H9 (cell line): Measurements from ENCODE around the gene GBE1. TPM values are rescaled to one million over a fixed set of nuclear protein-coding genes. Genes with fewer than 3 reads are reported as not detected.

Experiments used
- DNase-seq: peaks from one replicate; pipeline ENCODE4 v3.0.0-alpha.2; 2017
- H2AFZ ChIP-seq: one replicate; pipeline ENCODE4 v1.6.1; 2013; ENCODE audit warnings: mild to moderate bottlenecking, low read length, control low read depth, moderate library complexity
- H2AK5ac ChIP-seq: 2 replicates; pipeline ENCODE4 v1.6.1; 2013; ENCODE audit warnings: low read length, control low read depth, mixed read lengths; ENCODE audit not compliant: insufficient read length
- H2BK120ac ChIP-seq: one replicate; pipeline ENCODE4 v1.6.1; 2013; ENCODE audit warnings: low read depth, mild to moderate bottlenecking, low read length, control low read depth, inconsistent platforms; ENCODE audit not compliant: poor library complexity, severe bottlenecking
- H2BK12ac ChIP-seq: 2 replicates; pipeline ENCODE4 v1.6.1; 2013; ENCODE audit warnings: low read length, control low read depth, mixed read lengths, low read depth; ENCODE audit not compliant: insufficient read length
- H2BK15ac ChIP-seq: 2 replicates; pipeline ENCODE4 v1.6.1; 2013; ENCODE audit warnings: low read depth, low read length, control low read depth
- H2BK20ac ChIP-seq: one replicate; pipeline ENCODE4 v1.6.1; 2013; ENCODE audit warnings: low read depth, mild to moderate bottlenecking, low read length, control low read depth, inconsistent platforms; ENCODE audit not compliant: poor library complexity, severe bottlenecking
- H2BK5ac ChIP-seq: 2 replicates; pipeline ENCODE4 v1.6.1; 2013; ENCODE audit warnings: low read length, control low read depth, mixed read lengths; ENCODE audit not compliant: insufficient read length
- H3K14ac ChIP-seq: 2 replicates; pipeline ENCODE4 v1.6.1; 2013; ENCODE audit warnings: low read length, control low read depth; ENCODE audit not compliant: insufficient read depth
- H3K18ac ChIP-seq: 2 replicates; pipeline ENCODE4 v1.6.1; 2013; ENCODE audit warnings: low read depth, mild to moderate bottlenecking, mixed read lengths, low read length, control low read depth; ENCODE audit not compliant: insufficient read length
- H3K23ac ChIP-seq: 2 replicates; pipeline ENCODE4 v1.6.1; 2013; ENCODE audit warnings: low read length, control low read depth, mixed read lengths, low read depth; ENCODE audit not compliant: insufficient read length
- H3K23me2 ChIP-seq: 2 replicates; pipeline ENCODE4 v1.6.1; 2013; ENCODE audit warnings: low read depth, mild to moderate bottlenecking, mixed read lengths, low read length, control low read depth; ENCODE audit not compliant: insufficient read length, poor library complexity, severe bottlenecking
- H3K27ac ChIP-seq: 2 replicates; pipeline ENCODE4 v1.5.1; 2013; ENCODE audit warnings: low read length, control low read depth, mixed read lengths, low read depth; ENCODE audit not compliant: insufficient read length
- H3K27me3 ChIP-seq: 2 replicates; pipeline ENCODE4 v1.6.1; 2013; ENCODE audit warnings: low read length, control low read depth, inconsistent platforms; ENCODE audit not compliant: insufficient read depth
- H3K4ac ChIP-seq: 2 replicates; pipeline ENCODE4 v1.6.1; 2013; ENCODE audit warnings: low read depth, mild to moderate bottlenecking, control low read depth, inconsistent platforms, low read length, moderate library complexity
- H3K4me1 ChIP-seq: 2 replicates; pipeline ENCODE4 v1.6.1; 2013; ENCODE audit warnings: low read length, control low read depth, inconsistent platforms; ENCODE audit not compliant: insufficient read depth
- H3K4me2 ChIP-seq: 2 replicates; pipeline ENCODE4 v1.6.1; 2013; ENCODE audit warnings: low read length, control low read depth, mixed read lengths; ENCODE audit not compliant: insufficient read length, insufficient read depth
- H3K56ac ChIP-seq: 2 replicates; pipeline ENCODE4 v1.6.1; 2013; ENCODE audit warnings: low read depth, mild to moderate bottlenecking, mixed read lengths, low read length, control low read depth; ENCODE audit not compliant: insufficient read length
- H3K79me1 ChIP-seq: 2 replicates; pipeline ENCODE4 v1.6.1; 2013; ENCODE audit warnings: low read depth, mild to moderate bottlenecking, moderate library complexity, low read length, control low read depth, inconsistent platforms; ENCODE audit not compliant: insufficient read depth, poor library complexity, severe bottlenecking
- H3K79me2 ChIP-seq: 2 replicates; pipeline ENCODE4 v1.6.1; 2013; ENCODE audit warnings: low read length, control low read depth, inconsistent platforms; ENCODE audit not compliant: insufficient read depth
- H3K9ac ChIP-seq: 2 replicates; pipeline ENCODE4 v1.6.1; 2013; ENCODE audit warnings: low read length, control low read depth, mixed read lengths; ENCODE audit not compliant: insufficient read length; ENCODE audit errors: extremely low read depth
- H3K9me3 ChIP-seq: one replicate; pipeline ENCODE4 v1.6.1; 2013; ENCODE audit warnings: low read depth, low read length, inconsistent platforms; ENCODE audit not compliant: control insufficient read depth
- H3T11ph ChIP-seq: one replicate; pipeline ENCODE4 v1.6.1; 2013; ENCODE audit warnings: mild to moderate bottlenecking, low read length, control low read depth, inconsistent platforms
- H4K20me1 ChIP-seq: one replicate; pipeline ENCODE4 v1.6.1; 2013; ENCODE audit not compliant: control insufficient read depth, insufficient read length, insufficient read depth
- H4K5ac ChIP-seq: 2 replicates; pipeline ENCODE4 v1.6.1; 2013; ENCODE audit warnings: low read depth, mild to moderate bottlenecking, mixed read lengths, low read length, control low read depth; ENCODE audit not compliant: insufficient read length
- H4K8ac ChIP-seq: replicated peaks from 2 replicates; pipeline ENCODE4 v1.6.1; 2013; ENCODE audit warnings: low read length, control low read depth, mixed read lengths, low read depth; ENCODE audit not compliant: insufficient read length
- H4K91ac ChIP-seq: 2 replicates; pipeline ENCODE4 v1.6.1; 2013; ENCODE audit warnings: low read depth, mild to moderate bottlenecking, moderate library complexity, mixed read lengths, low read length, control low read depth; ENCODE audit not compliant: insufficient read length
- H3K27ac Mint-ChIP-seq, 3 experiments: 2 replicates in 2 of 3; 3 replicates in 1 of 3; pipeline ENCODE4 v1.8.0; 2020 to 2021; ENCODE audit warnings: mixed read lengths in 3 of 3, mild to moderate bottlenecking in 1 of 3, moderate library complexity in 1 of 3
- H3K27me3 Mint-ChIP-seq: 2 replicates; pipeline ENCODE4 v1.8.0; 2021; ENCODE audit warnings: low read depth, mild to moderate bottlenecking, moderate library complexity, mixed read lengths
- H3K36me3 Mint-ChIP-seq, 3 experiments: 2 replicates in 2 of 3; 3 replicates in 1 of 3; pipeline ENCODE4 v1.8.0; 2020 to 2021; ENCODE audit warnings: low read depth in 3 of 3, mixed read lengths in 3 of 3; ENCODE audit not compliant: insufficient read depth in 1 of 3
- H3K4me1 Mint-ChIP-seq, 2 experiments: 2 replicates each; pipeline ENCODE4 v1.8.0; 2020; ENCODE audit warnings: mixed read lengths in 2 of 2
- H3K4me3 Mint-ChIP-seq, 2 experiments: 2 replicates in 1 of 2; 3 replicates in 1 of 2; pipeline ENCODE4 v1.8.0; 2020 to 2021; ENCODE audit warnings: mild to moderate bottlenecking in 2 of 2, mixed read lengths in 2 of 2, moderate library complexity in 1 of 2
- H3K9me3 Mint-ChIP-seq, 2 experiments: 2 replicates in 1 of 2; 3 replicates in 1 of 2; pipeline ENCODE4 v1.8.0; 2020; ENCODE audit warnings: mild to moderate bottlenecking in 2 of 2, mixed read lengths in 2 of 2, moderate library complexity in 1 of 2
- whole genome bisulfite sequencing: extraction: QIAGEN DNeasy Blood & Tissue Kit; methylation state at CpG from one replicate; pipeline ENCODE4 v1.1.7; 2013; ENCODE audit warnings: missing lambda C conversion rate, low lambda C conversion rate, mixed read lengths; ENCODE audit not compliant: insufficient read length; ENCODE audit errors: extremely low coverage; 5-methylcytosine and 5-hydroxymethylcytosine counted together
- total RNA-seq: library from RNA; stranded (reverse); gene quantifications from 2 replicates; pipeline ENCODE4 v1.2.1, GENCODE V29; 2021
- TF ChIP-seq, protein P1 (sequence below): fragments of 200-600 bp; sonication (generic); conservative IDR thresholded peaks from 3 replicates; pipeline ENCODE4 v1.8.0; 2021; ENCODE audit warnings: antibody characterized with exemption, mild to moderate bottlenecking

GBE1 gene
- total RNA-seq, 1 experiment from 2014 or later, result 13.8 TPM

DNA sequence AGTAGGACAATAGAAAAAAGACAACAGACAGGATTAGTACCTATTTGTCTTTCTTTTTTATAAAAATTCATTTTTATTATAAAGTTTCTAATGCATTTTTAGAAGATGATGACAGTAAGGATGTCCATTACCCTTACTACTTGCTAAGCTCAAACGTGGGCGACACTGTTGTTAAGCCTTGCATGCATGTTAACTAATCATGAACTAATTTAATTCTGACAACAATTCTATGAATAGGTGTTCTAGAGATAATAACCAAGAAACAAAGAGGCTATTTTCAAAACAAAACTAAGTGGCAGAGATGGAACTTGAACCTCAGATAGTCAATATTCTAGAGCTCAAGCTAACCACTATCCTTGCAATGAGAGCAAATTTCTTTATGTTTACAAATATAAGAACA lies 247.9 kb downstream of the GBE1 start:
- no peaks in the 10 kb centered on the region for H3K9me3 Mint-ChIP-seq
- no peak overlapping the region for H3K27ac ChIP-seq
- H3K27me3 Mint-ChIP-seq, result no peaks in the 10 kb centered on the region
- H4K5ac ChIP-seq, result no peak overlapping the region
- H3K4me2 ChIP-seq, result no peak overlapping the region
- no peak overlapping the region for H3K27ac Mint-ChIP-seq
- H4K20me1 ChIP-seq, result no peaks in the 10 kb centered on the region
- H4K8ac ChIP-seq, result no peak overlapping the region
- H2AFZ ChIP-seq, result no peak overlapping the region
- no peak overlapping the region for H3T11ph ChIP-seq
- H4K91ac ChIP-seq, result no peak overlapping the region
- H2BK15ac ChIP-seq, result no peak overlapping the region
- TF ChIP-seq, protein P1, sequence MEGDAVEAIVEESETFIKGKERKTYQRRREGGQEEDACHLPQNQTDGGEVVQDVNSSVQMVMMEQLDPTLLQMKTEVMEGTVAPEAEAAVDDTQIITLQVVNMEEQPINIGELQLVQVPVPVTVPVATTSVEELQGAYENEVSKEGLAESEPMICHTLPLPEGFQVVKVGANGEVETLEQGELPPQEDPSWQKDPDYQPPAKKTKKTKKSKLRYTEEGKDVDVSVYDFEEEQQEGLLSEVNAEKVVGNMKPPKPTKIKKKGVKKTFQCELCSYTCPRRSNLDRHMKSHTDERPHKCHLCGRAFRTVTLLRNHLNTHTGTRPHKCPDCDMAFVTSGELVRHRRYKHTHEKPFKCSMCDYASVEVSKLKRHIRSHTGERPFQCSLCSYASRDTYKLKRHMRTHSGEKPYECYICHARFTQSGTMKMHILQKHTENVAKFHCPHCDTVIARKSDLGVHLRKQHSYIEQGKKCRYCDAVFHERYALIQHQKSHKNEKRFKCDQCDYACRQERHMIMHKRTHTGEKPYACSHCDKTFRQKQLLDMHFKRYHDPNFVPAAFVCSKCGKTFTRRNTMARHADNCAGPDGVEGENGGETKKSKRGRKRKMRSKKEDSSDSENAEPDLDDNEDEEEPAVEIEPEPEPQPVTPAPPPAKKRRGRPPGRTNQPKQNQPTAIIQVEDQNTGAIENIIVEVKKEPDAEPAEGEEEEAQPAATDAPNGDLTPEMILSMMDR, result no peak
- no peaks in the 10 kb centered on the region for H3K4me1 Mint-ChIP-seq
- H2BK120ac ChIP-seq, result no peak overlapping the region
- no peak overlapping the region for H3K56ac ChIP-seq
- no peak overlapping the region for H2BK12ac ChIP-seq
- no peak overlapping the region for H2AK5ac ChIP-seq
- no peak overlapping the region for H3K23ac ChIP-seq
- H3K9ac ChIP-seq, result no peak overlapping the region
- H3K18ac ChIP-seq, result no peak overlapping the region
- H3K9me3 ChIP-seq, result no peaks in the 10 kb centered on the region
- H3K23me2 ChIP-seq, result no peaks in the 10 kb centered on the region
- WGBS, result no CpG with 5 or more reads among the region's 2 CpGs
- no peaks in the 10 kb centered on the region; the same call in 1 of the 2 replicates for H3K4me1 ChIP-seq
- no peaks in the 10 kb centered on the region for H3K79me1 ChIP-seq
- no peak for DNase-seq
- no peak overlapping the region for H3K14ac ChIP-seq
- H3K4me3 Mint-ChIP-seq, result no peak overlapping the region
- H2BK20ac ChIP-seq, result no peak overlapping the region
- H3K79me2 ChIP-seq, result no peaks in the 10 kb centered on the region
- H3K27me3 ChIP-seq, result no peaks in the 10 kb centered on the region
- H2BK5ac ChIP-seq, result no peak overlapping the region
- H3K4ac ChIP-seq, result no peak overlapping the region
- no peaks in the 10 kb centered on the region for H3K36me3 Mint-ChIP-seq
